GM21526 (cell line): Measurements from ENCODE around the gene ACOT13.
"Not testable (repeated sequence)": the region's sequence is repeated elsewhere in the genome, so short reads cannot be mapped to it uniquely, and the experiment has no call there.

Experiments used
- ATAC-seq: cut with Tn5 transposase; IDR thresholded peaks from one replicate; pipeline ENCODE4 v1.9.1; 2021; ENCODE audit warnings: moderate library complexity; ENCODE audit not compliant: unreplicated experiment, low FRiP score

ACOT13 gene

GRCh38 chr6:24720604-24721460, 54.0 kb downstream of the ACOT13 start:
- ATAC-seq = peak; percentile 85

- ATAC-seq = peak; percentile 52
Observed at GRCh38 chr6:24721461-24722215, 54.8 kb downstream of the ACOT13 start.

- ATAC-seq = no peak
Observed at GRCh38 chr6:24723270-24723669, 56.4 kb downstream of the ACOT13 start.

- ATAC-seq = not testable (repeated sequence)
Observed at GRCh38 chr6:24730653-24731052, 63.8 kb downstream of the ACOT13 start.

GRCh38 chr6:24731456-24732134, 64.7 kb downstream of the ACOT13 start:
- not testable (repeated sequence) for ATAC-seq

- no peak for ATAC-seq
Observed at GRCh38 chr6:24734166-24734565, 67.3 kb downstream of the ACOT13 start.

- not testable (repeated sequence) for ATAC-seq
Observed at GRCh38 chr6:24734710-24735109, 67.8 kb downstream of the ACOT13 start.

GRCh38 chr6:24738741-24739140, 71.9 kb downstream of the ACOT13 start:
- no peak for ATAC-seq

GRCh38 chr6:24740861-24741260, 74.0 kb downstream of the ACOT13 start:
- ATAC-seq = no peak

- no peak for ATAC-seq
Observed at GRCh38 chr6:24742216-24742738, 75.4 kb downstream of the ACOT13 start.

GRCh38 chr6:24743265-24743943, 76.5 kb downstream of the ACOT13 start:
- peak; percentile 73 for ATAC-seq

GRCh38 chr6:24743944-24744335, 77.1 kb downstream of the ACOT13 start:
- ATAC-seq = peak; percentile 62

- ATAC-seq = no peak
Observed at GRCh38 chr6:24744911-24745310, 78.0 kb downstream of the ACOT13 start.

GRCh38 chr6:24749297-24749696, 82.4 kb downstream of the ACOT13 start:
- no peak for ATAC-seq

GRCh38 chr6:24750878-24751277, 84.0 kb downstream of the ACOT13 start:
- ATAC-seq = not testable (repeated sequence)

- ATAC-seq = no peak
Observed at GRCh38 chr6:24752503-24752902, 85.6 kb downstream of the ACOT13 start.

GRCh38 chr6:24752917-24753492, 86.1 kb downstream of the ACOT13 start:
- ATAC-seq = no peak

GRCh38 chr6:24753545-24753944, 86.7 kb downstream of the ACOT13 start:
- no peak for ATAC-seq

GRCh38 chr6:24754378-24754777, 87.5 kb downstream of the ACOT13 start:
- not testable (repeated sequence) for ATAC-seq
